Neural crest cell (in vitro differentiated cells): ENCODE measurements around the gene CHFR. TPM values are rescaled to one million over a fixed set of nuclear protein-coding genes. Genes with fewer than 3 reads are reported as not detected.
"Not testable (repeated sequence)": the region's sequence is repeated elsewhere in the genome, so short reads cannot be mapped to it uniquely, and the experiment has no call there.

Experiments used
- DNase-seq: peaks from one replicate; pipeline ENCODE4 v3.0.0; 2021; ENCODE audit warnings: low read depth, mixed read lengths, low spot score
- H3K27ac Mint-ChIP-seq: one replicate; pipeline ENCODE4 v1.8.0; 2021; ENCODE audit warnings: mild to moderate bottlenecking, mixed read lengths; ENCODE audit not compliant: unreplicated experiment
- H3K27me3 Mint-ChIP-seq: 2 replicates; pipeline ENCODE4 v1.8.0; 2021; ENCODE audit warnings: low read depth, mild to moderate bottlenecking, mixed read lengths
- H3K36me3 Mint-ChIP-seq: 2 replicates; pipeline ENCODE4 v1.8.0; 2021; ENCODE audit warnings: low read depth, mild to moderate bottlenecking, mixed read lengths
- H3K4me1 Mint-ChIP-seq: 2 replicates; pipeline ENCODE4 v1.8.0; 2021; ENCODE audit warnings: mixed read lengths
- H3K4me3 Mint-ChIP-seq: one replicate; pipeline ENCODE4 v1.8.0; 2021; ENCODE audit warnings: mild to moderate bottlenecking, mixed read lengths
- H3K9me3 Mint-ChIP-seq: 2 replicates; pipeline ENCODE4 v1.8.0; 2021; ENCODE audit warnings: mixed read lengths
- total RNA-seq: library from RNA; stranded (reverse); gene quantifications from 2 replicates; pipeline ENCODE4 v1.2.1, GENCODE V29; 2021
- TF ChIP-seq, protein P1 (sequence below): fragments of 200-600 bp; sonication (generic); conservative IDR thresholded peaks from 2 replicates; pipeline ENCODE4 v1.5.0; 2021; ENCODE audit warnings: antibody characterized with exemption, mild to moderate bottlenecking

CHFR gene
- total RNA-seq, 1 donor from 2014 or later, result 39.9 TPM

DNA sequence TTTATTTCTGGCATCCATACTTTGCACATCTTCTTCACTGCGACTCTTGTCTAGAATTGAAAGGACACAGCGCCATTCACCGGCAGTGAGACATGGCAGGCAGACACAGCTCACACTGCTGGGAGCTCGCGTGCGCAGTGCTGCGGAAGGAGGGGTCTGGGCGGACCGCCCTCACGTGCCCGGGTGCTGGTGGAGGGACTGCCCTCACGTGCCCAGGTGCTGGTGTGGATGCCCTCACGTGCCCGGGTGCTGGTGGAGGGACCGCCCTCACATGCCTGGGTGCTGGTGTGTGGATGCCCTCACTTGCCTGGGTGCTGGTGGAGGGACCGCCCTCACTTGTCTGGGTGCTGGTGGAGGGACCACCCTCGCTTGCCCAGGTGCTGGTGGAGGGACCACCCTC, 30.8 kb downstream of the CHFR start:
- H3K36me3 Mint-ChIP-seq, result peaks cover 17% of the 10 kb centered on the region
- no peaks in the 10 kb centered on the region for H3K27me3 Mint-ChIP-seq
- H3K4me3 Mint-ChIP-seq, result no peak overlapping the region
- H3K27ac Mint-ChIP-seq, result no peak overlapping the region
- TF ChIP-seq, protein P1, sequence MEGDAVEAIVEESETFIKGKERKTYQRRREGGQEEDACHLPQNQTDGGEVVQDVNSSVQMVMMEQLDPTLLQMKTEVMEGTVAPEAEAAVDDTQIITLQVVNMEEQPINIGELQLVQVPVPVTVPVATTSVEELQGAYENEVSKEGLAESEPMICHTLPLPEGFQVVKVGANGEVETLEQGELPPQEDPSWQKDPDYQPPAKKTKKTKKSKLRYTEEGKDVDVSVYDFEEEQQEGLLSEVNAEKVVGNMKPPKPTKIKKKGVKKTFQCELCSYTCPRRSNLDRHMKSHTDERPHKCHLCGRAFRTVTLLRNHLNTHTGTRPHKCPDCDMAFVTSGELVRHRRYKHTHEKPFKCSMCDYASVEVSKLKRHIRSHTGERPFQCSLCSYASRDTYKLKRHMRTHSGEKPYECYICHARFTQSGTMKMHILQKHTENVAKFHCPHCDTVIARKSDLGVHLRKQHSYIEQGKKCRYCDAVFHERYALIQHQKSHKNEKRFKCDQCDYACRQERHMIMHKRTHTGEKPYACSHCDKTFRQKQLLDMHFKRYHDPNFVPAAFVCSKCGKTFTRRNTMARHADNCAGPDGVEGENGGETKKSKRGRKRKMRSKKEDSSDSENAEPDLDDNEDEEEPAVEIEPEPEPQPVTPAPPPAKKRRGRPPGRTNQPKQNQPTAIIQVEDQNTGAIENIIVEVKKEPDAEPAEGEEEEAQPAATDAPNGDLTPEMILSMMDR, result no peak
- DNase-seq, result no peak
- H3K9me3 Mint-ChIP-seq, result no peaks in the 10 kb centered on the region
- H3K4me1 Mint-ChIP-seq, result no peaks in the 10 kb centered on the region

DNA sequence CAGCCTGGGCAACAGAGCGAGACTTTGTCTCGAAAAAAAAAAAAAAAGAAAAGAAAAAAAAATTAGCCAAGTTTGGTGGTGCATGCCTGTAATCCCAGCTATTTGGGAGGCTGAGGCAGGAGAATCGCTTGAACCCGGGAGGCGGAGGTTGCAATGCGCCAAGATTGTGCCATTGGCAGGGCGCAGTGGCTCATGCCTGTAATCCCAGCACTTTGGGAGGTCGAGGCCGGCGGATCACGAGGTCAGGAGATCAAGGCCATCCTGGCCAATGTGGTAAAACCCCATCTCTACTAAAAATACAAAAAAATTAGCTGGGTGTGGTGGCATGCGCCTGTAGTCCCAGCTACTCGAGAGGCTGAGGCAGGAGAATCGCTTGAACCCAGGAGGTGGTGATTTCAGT, 32.2 kb downstream of the CHFR start:
- H3K4me1 Mint-ChIP-seq, H3K27ac Mint-ChIP-seq, H3K4me3 Mint-ChIP-seq, H3K9me3 Mint-ChIP-seq, DNase-seq, H3K27me3 Mint-ChIP-seq: not testable (repeated sequence)
- H3K36me3 Mint-ChIP-seq, result peaks cover 14% of the 10 kb centered on the region

DNA sequence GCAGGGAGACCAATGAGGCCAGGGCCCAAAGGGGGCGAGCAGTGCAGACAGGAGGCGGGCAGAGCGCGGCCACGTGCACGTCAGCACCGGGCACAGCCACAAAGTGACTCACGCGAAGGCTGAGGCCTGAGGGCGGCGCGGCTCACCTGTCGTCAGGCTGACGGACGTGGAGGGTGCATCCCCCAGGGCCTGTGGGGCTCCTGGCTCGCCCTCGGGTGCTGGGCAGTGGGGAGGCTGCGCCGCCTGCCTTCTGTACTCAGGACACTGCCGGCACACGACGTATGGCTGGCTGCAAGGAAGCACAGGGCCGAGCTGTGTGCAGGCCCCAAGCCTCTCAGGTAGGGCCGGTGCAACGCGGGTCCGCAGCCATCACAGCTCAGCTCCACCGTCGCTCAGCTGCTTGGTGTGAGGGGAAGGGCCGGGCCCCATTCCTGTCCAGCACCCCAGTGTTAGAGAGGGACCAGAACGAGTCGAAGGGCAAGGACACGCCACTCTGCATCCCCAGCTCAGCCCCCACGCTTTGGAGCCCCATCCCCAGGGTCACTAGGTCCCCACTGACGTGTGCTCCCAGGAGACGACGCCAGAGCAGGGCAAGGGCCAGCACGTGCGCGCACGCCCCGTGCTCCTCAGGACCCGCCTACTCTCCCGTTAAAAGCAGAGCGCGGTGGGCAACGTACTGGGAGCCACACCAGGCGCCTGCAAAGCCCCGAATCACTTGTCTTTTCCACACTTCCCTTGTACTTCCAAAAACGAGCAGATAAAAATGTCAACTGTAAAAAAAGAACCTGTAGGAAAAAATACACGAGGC, 33.9 kb downstream of the CHFR start:
- DNase-seq, result no peak
- no peaks in the 10 kb centered on the region for H3K4me1 Mint-ChIP-seq
- no peaks in the 10 kb centered on the region for H3K27me3 Mint-ChIP-seq
- peaks cover 9% of the 10 kb centered on the region for H3K36me3 Mint-ChIP-seq
- TF ChIP-seq, protein P1, result no peak
- H3K9me3 Mint-ChIP-seq, result no peaks in the 10 kb centered on the region
- no peak overlapping the region for H3K27ac Mint-ChIP-seq
- no peak overlapping the region for H3K4me3 Mint-ChIP-seq

DNA sequence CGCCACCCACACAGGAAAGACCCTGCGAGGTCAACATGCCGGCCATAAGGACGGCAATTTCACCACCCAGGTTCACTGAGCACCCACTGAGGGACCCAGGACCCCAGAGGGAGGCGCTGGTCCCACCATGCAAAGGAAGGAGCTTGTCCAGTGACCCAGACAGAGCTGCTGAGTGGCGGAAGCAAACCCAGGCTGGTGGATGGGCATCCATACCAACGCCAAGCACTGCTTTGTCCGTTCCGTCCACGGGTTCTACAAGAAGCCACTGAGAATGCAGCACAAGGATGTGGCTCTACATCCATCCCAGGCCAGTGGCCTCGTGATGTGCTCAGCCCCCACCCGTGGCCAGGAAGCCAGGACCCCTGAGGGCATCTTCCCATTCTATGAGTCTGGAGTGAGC, 34.9 kb downstream of the CHFR start:
- H3K4me3 Mint-ChIP-seq, result no peak overlapping the region
- no peaks in the 10 kb centered on the region for H3K4me1 Mint-ChIP-seq
- H3K27me3 Mint-ChIP-seq, result no peaks in the 10 kb centered on the region
- DNase-seq, result no peak
- TF ChIP-seq, protein P1, result no peak
- no peak overlapping the region for H3K27ac Mint-ChIP-seq
- H3K36me3 Mint-ChIP-seq, result peaks cover 9% of the 10 kb centered on the region
- H3K9me3 Mint-ChIP-seq, result no peaks in the 10 kb centered on the region

DNA sequence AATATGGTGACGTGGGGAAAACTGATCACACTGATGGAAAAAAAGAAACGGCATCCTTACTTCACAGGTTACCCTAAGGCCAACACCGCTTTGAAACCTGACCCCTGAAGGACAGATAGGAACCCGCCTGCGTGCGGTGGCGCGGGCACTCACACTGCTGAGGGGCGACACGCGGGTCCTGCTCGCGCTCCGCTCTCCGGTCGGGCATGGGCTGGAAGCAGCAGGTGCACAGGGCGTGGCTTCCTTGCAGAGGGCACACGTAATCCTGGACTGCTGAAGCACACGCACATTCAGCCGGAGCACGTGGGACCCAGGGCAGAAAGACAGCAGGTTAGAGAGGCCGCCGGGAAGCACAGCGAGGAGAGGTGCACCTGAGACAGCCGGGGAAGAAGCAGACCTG, 35.9 kb downstream of the CHFR start:
- H3K4me3 Mint-ChIP-seq, result no peak overlapping the region
- peaks cover 9% of the 10 kb centered on the region for H3K36me3 Mint-ChIP-seq
- H3K9me3 Mint-ChIP-seq, result no peaks in the 10 kb centered on the region
- TF ChIP-seq, protein P1, result no peak
- DNase-seq, result no peak
- no peaks in the 10 kb centered on the region for H3K4me1 Mint-ChIP-seq
- H3K27me3 Mint-ChIP-seq, result no peaks in the 10 kb centered on the region
- no peak overlapping the region for H3K27ac Mint-ChIP-seq

GRCh38 chr12:132850291-132850690, 37.1 kb downstream of the CHFR start:
- no peaks in the 10 kb centered on the region for H3K27me3 Mint-ChIP-seq
- TF ChIP-seq, protein P1, result no peak
- H3K4me3 Mint-ChIP-seq, result no peak overlapping the region
- no peak overlapping the region for H3K27ac Mint-ChIP-seq
- no peak for DNase-seq
- H3K9me3 Mint-ChIP-seq, result no peaks in the 10 kb centered on the region
- peaks cover 9% of the 10 kb centered on the region for H3K36me3 Mint-ChIP-seq
- no peaks in the 10 kb centered on the region for H3K4me1 Mint-ChIP-seq
